ENCODE results near the gene BNIPL. TPM values are rescaled to one million over a fixed set of nuclear protein-coding genes. Genes with fewer than 3 reads are reported as not detected.
A peak's percentile ranks its signal among the peaks of the same experiment; 100 is the strongest.

Gene BNIPL
- total RNA-seq, 4 donors from 2014 or later, result under 0.01 to 0.17 (median 0.12) TPM

GRCh38 chr1:150995896-150996295 lies 40.5 kb upstream of the BNIPL start:
- Histone ChIP-seq H3K27ac (replicated peaks in 1 of 4) (peak overlapping the region; percentile 41 to 64 (median 58)), H3K9me3 (no peaks in the 10 kb centered on the region), H3K27me3 (no peaks in the 10 kb centered on the region), H3K4me1 (peaks cover 11 to 16% (median 14%) of the 10 kb centered on the region in 4 donors), H3K36me3 (peaks cover 32 to 45% (median 39%) of the 10 kb centered on the region in 4 donors), H3K4me3 (peak overlapping the region in 1 of 4 donors; percentile 11)
- 33% methylated on average over 9 of the region's 9 CpGs for WGBS
- no peak for DNase-seq (ENCODE audit: extremely low spot score)
- intact Hi-C loops (cut with DNase I), result no loop called here
- TF ChIP-seq EP300 (IDR thresholded peaks at IDR 0.05), result no peak
- TF ChIP-seq CTCF (IDR thresholded peaks at IDR 0.05), result peak; percentile 74 to 88 (median 81)
- TF ChIP-seq POLR2AphosphoS5 (IDR thresholded peaks at IDR 0.05), result peak in 1 of 2 donors; percentile 19
- no peak for TF ChIP-seq POLR2A (IDR thresholded peaks at IDR 0.05; ENCODE audit: low read depth)

GRCh38 chr1:150997126-150997872 lies 39.1 kb upstream of the BNIPL start:
- peaks cover 32 to 59% (median 51%) of the 10 kb centered on the region in 4 donors for H3K36me3 ChIP-seq
- intact Hi-C loops (cut with DNase I), result no loop called here
- 92% methylated on average over 19 of the region's 20 CpGs for WGBS
- no peaks in the 10 kb centered on the region for H3K27me3 ChIP-seq
- peaks cover 19 to 26% (median 22%) of the 10 kb centered on the region in 4 donors for H3K4me1 ChIP-seq
- no peak for TF ChIP-seq POLR2AphosphoS5 (IDR thresholded peaks at IDR 0.05)
- no peak for TF ChIP-seq CTCF (IDR thresholded peaks at IDR 0.05)
- TF ChIP-seq POLR2A (IDR thresholded peaks at IDR 0.05; ENCODE audit: low read depth), result no peak
- no peak for TF ChIP-seq EP300 (IDR thresholded peaks at IDR 0.05)
- no peaks in the 10 kb centered on the region for H3K9me3 ChIP-seq
- H3K27ac ChIP-seq (replicated peaks in 1 of 4), result no peak overlapping the region
- H3K4me3 ChIP-seq, result no peak overlapping the region
- DNase-seq (ENCODE audit: extremely low spot score), result no peak

GRCh38 chr1:150997949-150998348 lies 38.4 kb upstream of the BNIPL start:
- peaks cover 25 to 33% (median 29%) of the 10 kb centered on the region in 4 donors for H3K4me1 ChIP-seq
- TF ChIP-seq EP300 (IDR thresholded peaks at IDR 0.05) (no peak), POLR2AphosphoS5 (IDR thresholded peaks at IDR 0.05) (no peak), CTCF (IDR thresholded peaks at IDR 0.05) (no peak), POLR2A (IDR thresholded peaks at IDR 0.05; ENCODE audit: low read depth) (no peak)
- no peak overlapping the region for H3K4me3 ChIP-seq
- H3K36me3 ChIP-seq, result peaks cover 32 to 64% (median 55%) of the 10 kb centered on the region in 4 donors
- intact Hi-C loops (cut with DNase I), result no loop called here
- H3K9me3 ChIP-seq, result no peaks in the 10 kb centered on the region
- H3K27me3 ChIP-seq, result no peaks in the 10 kb centered on the region
- WGBS, result 70% methylated on average over 4 of the region's 5 CpGs
- DNase-seq (ENCODE audit: extremely low spot score), result no peak
- H3K27ac ChIP-seq (replicated peaks in 1 of 4), result no peak overlapping the region

- no peaks in the 10 kb centered on the region for H3K9me3 ChIP-seq
- no peak for TF ChIP-seq EP300 (IDR thresholded peaks at IDR 0.05)
- TF ChIP-seq POLR2A (IDR thresholded peaks at IDR 0.05; ENCODE audit: low read depth), result no peak
- no peak for TF ChIP-seq POLR2AphosphoS5 (IDR thresholded peaks at IDR 0.05)
- TF ChIP-seq CTCF (IDR thresholded peaks at IDR 0.05), result no peak
- H3K27ac ChIP-seq (replicated peaks in 1 of 4), result peak overlapping the region in 1 of 4 donors; percentile 24
- no peaks in the 10 kb centered on the region for H3K27me3 ChIP-seq
- WGBS, result 79% methylated on average over 14 of the region's 17 CpGs
- H3K4me1 ChIP-seq, result peaks cover 37 to 45% (median 41%) of the 10 kb centered on the region in 4 donors
- H3K36me3 ChIP-seq, result peaks cover 32 to 64% (median 55%) of the 10 kb centered on the region in 4 donors
- DNase-seq (ENCODE audit: extremely low spot score), result no peak
- H3K4me3 ChIP-seq, result no peak overlapping the region
- intact Hi-C loops (cut with DNase I), result no loop called here
Measured at GRCh38 chr1:150999051-150999674, 37.2 kb upstream of the BNIPL start.

All from esophagus muscularis mucosa (tissue), 4 donors.